Measurements from ENCODE around the gene DNAI2. TPM values are rescaled to one million over a fixed set of nuclear protein-coding genes. Genes with fewer than 3 reads are reported as not detected.

DNAI2 gene, protein sequence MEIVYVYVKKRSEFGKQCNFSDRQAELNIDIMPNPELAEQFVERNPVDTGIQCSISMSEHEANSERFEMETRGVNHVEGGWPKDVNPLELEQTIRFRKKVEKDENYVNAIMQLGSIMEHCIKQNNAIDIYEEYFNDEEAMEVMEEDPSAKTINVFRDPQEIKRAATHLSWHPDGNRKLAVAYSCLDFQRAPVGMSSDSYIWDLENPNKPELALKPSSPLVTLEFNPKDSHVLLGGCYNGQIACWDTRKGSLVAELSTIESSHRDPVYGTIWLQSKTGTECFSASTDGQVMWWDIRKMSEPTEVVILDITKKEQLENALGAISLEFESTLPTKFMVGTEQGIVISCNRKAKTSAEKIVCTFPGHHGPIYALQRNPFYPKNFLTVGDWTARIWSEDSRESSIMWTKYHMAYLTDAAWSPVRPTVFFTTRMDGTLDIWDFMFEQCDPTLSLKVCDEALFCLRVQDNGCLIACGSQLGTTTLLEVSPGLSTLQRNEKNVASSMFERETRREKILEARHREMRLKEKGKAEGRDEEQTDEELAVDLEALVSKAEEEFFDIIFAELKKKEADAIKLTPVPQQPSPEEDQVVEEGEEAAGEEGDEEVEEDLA
- total RNA-seq = not detected in 3 replicates
- long read RNA-seq = 0 reads

DNA sequence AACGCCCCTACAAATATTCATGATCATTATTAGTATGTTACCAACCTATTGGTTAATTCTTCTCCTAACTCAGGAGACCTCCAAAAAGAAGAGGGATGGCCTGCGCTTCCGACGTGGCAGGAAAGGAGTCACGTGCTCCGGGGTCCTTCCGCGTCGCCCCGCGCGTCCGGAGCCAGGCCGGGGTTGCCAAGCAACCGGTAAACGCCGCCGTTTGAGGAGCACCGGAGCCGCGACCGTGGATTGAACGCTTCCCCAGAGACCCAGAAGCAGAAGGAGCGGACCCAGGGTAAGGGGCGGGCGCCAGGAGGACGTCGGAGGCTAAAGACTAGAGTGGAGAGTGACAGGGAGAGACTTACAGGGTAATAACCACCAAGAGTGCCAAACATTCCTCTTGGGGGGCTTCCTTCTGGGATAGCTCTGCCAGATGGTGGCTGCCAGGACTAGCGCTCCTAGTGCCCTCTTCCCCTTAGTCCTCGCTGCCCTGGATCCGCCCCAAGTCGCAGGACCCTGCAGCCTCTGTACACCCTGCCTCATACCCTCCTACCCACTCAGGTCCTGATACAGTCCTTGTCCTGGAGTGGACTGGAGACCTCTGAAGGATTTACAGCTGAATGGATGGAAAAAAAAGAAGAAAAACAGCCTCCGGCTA, at the start of gene DNAI2:
Gene DNAI2, plus strand, starts transcription at position 175 of the 649 bp plus-strand sequence. CDS start 7,584 bp downstream, outside the sequence.
- no peak for DNase-seq (ENCODE audit: low spot score)
- Mint-ChIP-seq H3K4me3 (ENCODE audit: unreplicated experiment) (no peak within 1 kb of the TSS), H3K36me3 (ENCODE audit: low read depth) (no peaks in the 10 kb centered on the region), H3K4me1 (ENCODE audit: low read depth) (peaks cover 38% of the 10 kb centered on the region), H3K27ac (ENCODE audit: unreplicated experiment) (peak within 1 kb of the TSS; percentile 45), H3K27me3 (ENCODE audit: low read depth) (peaks cover 16% of the 10 kb centered on the region), H3K9me3 (ENCODE audit: low read depth) (no peaks in the 10 kb centered on the region)
- TF ChIP-seq, protein P1, sequence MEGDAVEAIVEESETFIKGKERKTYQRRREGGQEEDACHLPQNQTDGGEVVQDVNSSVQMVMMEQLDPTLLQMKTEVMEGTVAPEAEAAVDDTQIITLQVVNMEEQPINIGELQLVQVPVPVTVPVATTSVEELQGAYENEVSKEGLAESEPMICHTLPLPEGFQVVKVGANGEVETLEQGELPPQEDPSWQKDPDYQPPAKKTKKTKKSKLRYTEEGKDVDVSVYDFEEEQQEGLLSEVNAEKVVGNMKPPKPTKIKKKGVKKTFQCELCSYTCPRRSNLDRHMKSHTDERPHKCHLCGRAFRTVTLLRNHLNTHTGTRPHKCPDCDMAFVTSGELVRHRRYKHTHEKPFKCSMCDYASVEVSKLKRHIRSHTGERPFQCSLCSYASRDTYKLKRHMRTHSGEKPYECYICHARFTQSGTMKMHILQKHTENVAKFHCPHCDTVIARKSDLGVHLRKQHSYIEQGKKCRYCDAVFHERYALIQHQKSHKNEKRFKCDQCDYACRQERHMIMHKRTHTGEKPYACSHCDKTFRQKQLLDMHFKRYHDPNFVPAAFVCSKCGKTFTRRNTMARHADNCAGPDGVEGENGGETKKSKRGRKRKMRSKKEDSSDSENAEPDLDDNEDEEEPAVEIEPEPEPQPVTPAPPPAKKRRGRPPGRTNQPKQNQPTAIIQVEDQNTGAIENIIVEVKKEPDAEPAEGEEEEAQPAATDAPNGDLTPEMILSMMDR (IDR thresholded peaks at IDR 0.05) = no peak

DNA sequence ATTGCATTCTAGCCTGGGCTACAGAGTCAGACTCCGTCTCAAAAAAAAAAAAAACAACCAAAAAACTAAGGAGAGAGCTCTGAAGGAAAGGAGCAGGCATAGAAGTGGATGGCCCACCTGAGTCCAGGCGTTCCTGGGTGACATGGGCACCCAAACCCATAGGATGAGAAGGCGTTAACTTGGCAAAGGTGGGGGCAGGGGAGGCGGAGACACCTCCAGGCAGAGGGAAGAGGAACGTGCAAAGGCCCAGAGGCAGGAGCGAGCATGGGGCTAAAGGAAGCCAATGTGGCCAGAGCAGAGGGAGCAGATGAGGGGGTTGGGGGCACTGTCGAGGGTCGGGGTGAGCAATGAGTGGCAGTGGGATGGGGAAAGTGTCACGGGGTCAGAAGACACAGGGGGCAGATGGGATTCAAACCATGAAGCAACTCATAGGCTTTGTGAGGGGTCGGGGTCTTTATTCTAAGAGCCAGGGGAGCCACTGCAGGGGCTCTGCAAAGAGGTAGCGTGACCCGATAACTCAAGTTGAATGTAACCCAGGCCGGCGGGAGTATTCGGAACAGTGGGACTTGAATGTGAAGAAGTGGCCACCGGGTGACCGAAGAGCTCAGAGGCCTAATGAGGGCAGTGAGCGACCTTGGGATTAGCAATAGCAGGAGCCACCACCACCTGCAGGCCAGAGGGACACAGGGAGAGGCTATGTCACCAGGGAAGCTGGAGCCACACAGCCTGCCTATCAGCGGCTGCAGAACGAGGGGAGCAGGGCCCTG, 48.9 kb upstream of the DNAI2 start:
- no peaks in the 10 kb centered on the region for H3K9me3 Mint-ChIP-seq (ENCODE audit: low read depth)
- no peak overlapping the region for H3K4me3 Mint-ChIP-seq (ENCODE audit: unreplicated experiment)
- no peaks in the 10 kb centered on the region for H3K4me1 Mint-ChIP-seq (ENCODE audit: low read depth)
- TF ChIP-seq, protein P1 (IDR thresholded peaks at IDR 0.05) = no peak
- no peak overlapping the region for H3K27ac Mint-ChIP-seq (ENCODE audit: unreplicated experiment)
- peaks cover 5% of the 10 kb centered on the region for H3K27me3 Mint-ChIP-seq (ENCODE audit: low read depth)
- H3K36me3 Mint-ChIP-seq (ENCODE audit: low read depth) = peaks cover 2% of the 10 kb centered on the region
- DNase-seq (ENCODE audit: low spot score) = no peak

DNA sequence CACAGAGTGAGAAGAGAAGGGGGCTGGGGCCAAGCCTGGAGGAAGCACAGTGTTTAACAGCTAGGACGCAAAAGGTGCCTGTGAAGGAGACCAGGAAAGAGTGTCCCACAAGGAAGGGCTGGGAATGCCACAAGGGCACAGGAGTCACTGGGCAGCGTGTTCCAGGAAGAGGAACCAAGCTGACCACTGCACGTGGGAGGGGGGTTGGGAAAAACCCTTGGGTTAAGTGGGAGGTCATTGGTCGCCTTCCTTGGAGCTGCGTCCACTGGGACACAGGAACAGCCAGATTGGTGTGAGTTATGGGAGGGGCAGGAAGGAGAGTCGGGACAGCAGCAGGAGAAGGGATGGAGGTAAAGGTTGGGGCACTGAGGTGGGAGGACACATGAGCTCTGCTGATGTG, 47.8 kb upstream of the DNAI2 start:
- Mint-ChIP-seq H3K27ac (ENCODE audit: unreplicated experiment) (no peak overlapping the region), H3K4me3 (ENCODE audit: unreplicated experiment) (no peak overlapping the region), H3K27me3 (ENCODE audit: low read depth) (peaks cover 5% of the 10 kb centered on the region), H3K4me1 (ENCODE audit: low read depth) (no peaks in the 10 kb centered on the region), H3K36me3 (ENCODE audit: low read depth) (peaks cover 2% of the 10 kb centered on the region), H3K9me3 (ENCODE audit: low read depth) (no peaks in the 10 kb centered on the region)
- DNase-seq (ENCODE audit: low spot score) = no peak
- TF ChIP-seq, protein P1 (IDR thresholded peaks at IDR 0.05) = no peak

DNA sequence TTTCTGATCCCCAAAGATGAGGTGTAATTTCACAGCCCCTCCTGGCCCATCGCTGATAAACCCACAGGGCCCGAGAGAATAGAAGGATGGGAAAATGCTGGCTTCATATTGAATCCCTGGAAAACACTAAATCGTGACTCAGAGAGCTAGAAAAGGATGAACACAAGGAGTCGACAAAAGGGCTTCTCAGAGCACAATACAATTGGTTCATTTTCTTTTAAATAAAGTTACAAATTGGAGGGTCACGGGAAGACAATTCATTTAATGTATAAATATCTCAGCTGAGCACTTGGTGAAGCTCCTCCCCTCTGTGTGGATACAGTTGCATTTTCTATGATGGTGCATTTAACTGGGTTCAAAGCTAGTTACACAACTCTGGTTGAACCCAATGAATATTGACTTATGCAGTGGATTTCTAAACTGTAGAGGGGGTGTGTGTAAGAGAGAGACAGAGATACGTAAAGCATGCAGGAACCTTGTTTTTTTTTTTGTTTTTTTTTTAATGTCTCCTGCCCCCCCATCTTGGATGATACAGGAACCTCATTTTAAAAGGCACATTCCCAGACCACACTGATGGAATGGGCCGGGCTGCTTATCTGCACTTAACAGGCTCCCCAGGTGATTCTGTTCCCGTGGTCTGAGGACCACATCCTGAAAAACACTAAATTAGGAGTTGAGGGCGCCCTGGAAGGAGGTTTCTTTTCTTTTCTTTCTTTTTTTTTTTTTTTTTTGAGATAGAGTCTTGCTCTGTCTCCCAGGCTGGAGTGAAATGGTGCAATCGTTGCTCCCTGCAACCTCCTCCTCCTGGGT, 46.6 kb upstream of the DNAI2 start:
- Mint-ChIP-seq H3K9me3 (ENCODE audit: low read depth) (no peaks in the 10 kb centered on the region), H3K36me3 (ENCODE audit: low read depth) (peaks cover 2% of the 10 kb centered on the region), H3K4me3 (ENCODE audit: unreplicated experiment) (no peak overlapping the region), H3K4me1 (ENCODE audit: low read depth) (no peaks in the 10 kb centered on the region), H3K27me3 (ENCODE audit: low read depth) (peaks cover 5% of the 10 kb centered on the region), H3K27ac (ENCODE audit: unreplicated experiment) (no peak overlapping the region)
- TF ChIP-seq, protein P1 (IDR thresholded peaks at IDR 0.05) = no peak
- DNase-seq (ENCODE audit: low spot score) = no peak

Data from chondrocyte (in vitro differentiated cells).